Measurements from ENCODE around the gene ZC3H7B. TPM values are rescaled to one million over a fixed set of nuclear protein-coding genes. Genes with fewer than 3 reads are reported as not detected.

ZC3H7B gene
- total RNA-seq, 1 experiment from 2014 or later: 62.7 TPM

- Histone ChIP-seq H3K9me3 (ENCODE audit: insufficient read depth, low read depth) (no peaks in the 10 kb centered on the region), H3K36me3 (ENCODE audit: low read depth) (peaks cover 4% of the 10 kb centered on the region; the same call in 1 of the 2 replicates), H3F3A (ENCODE audit: insufficient read depth, low read depth) (peaks cover under 1% of the 10 kb centered on the region; the same call in 1 of the 2 replicates), H2AFZ (no peak overlapping the region), H3K27ac (no peak overlapping the region), H3K79me2 (ENCODE audit: low read depth) (no peaks in the 10 kb centered on the region), H3K27me3 (ENCODE audit: insufficient read depth, low read depth) (no peaks in the 10 kb centered on the region), H3K4me1 (replicated peaks; ENCODE audit: insufficient read depth) (no peaks in the 10 kb centered on the region; the same call in 1 of the 2 replicates), H3K4me3 (no peak overlapping the region), H4K20me1 (ENCODE audit: insufficient read depth) (no peaks in the 10 kb centered on the region; the same call in none of the 2 replicates), H3K9me2 (ENCODE audit: insufficient read depth) (no peaks in the 10 kb centered on the region), H3K4me2 (no peak overlapping the region)
- no TSS peak for BruUV-seq (replicated peaks)
- no peak for DNase-seq
- ChIA-PET CTCF (no interaction called here), POLR2A (ENCODE audit: unreplicated experiment) (no interaction called here)
- intact Hi-C loops (cut with micrococcal nuclease; ENCODE audit: unreplicated experiment): no loop called here
- TF ChIP-seq EZH2 (IDR thresholded peaks at IDR 0.05; ENCODE audit: low read depth) (no peak), CTCF (conservative IDR thresholded peaks at IDR 0.05) (no peak)
These were observed 53.7 kb downstream of the ZC3H7B start for GRCh38 chr22:41354979-41355378.

- no peaks in the 10 kb centered on the region; the same call in 1 of the 2 replicates for H3K4me1 ChIP-seq (replicated peaks; ENCODE audit: insufficient read depth)
- H3K9me2 ChIP-seq (ENCODE audit: insufficient read depth): no peaks in the 10 kb centered on the region
- no TSS peak for BruUV-seq (replicated peaks)
- no peaks in the 10 kb centered on the region; the same call in none of the 2 replicates for H4K20me1 ChIP-seq (ENCODE audit: insufficient read depth)
- H2AFZ ChIP-seq: no peak overlapping the region
- H3K4me2 ChIP-seq: no peak overlapping the region
- no peak for DNase-seq
- intact Hi-C loops (cut with micrococcal nuclease; ENCODE audit: unreplicated experiment): no loop called here
- H3K9me3 ChIP-seq (ENCODE audit: insufficient read depth, low read depth): no peaks in the 10 kb centered on the region
- ChIA-PET POLR2A (ENCODE audit: unreplicated experiment) (no interaction called here), CTCF (no interaction called here)
- no peak overlapping the region for H3K4me3 ChIP-seq
- H3F3A ChIP-seq (ENCODE audit: insufficient read depth, low read depth): peaks cover 9% of the 10 kb centered on the region; the same call in 1 of the 2 replicates
- no peak overlapping the region for H3K27ac ChIP-seq
- peaks cover 4% of the 10 kb centered on the region; the same call in 1 of the 2 replicates for H3K36me3 ChIP-seq (ENCODE audit: low read depth)
- TF ChIP-seq EZH2 (IDR thresholded peaks at IDR 0.05; ENCODE audit: low read depth): no peak
- no peak for TF ChIP-seq CTCF (conservative IDR thresholded peaks at IDR 0.05)
- no peaks in the 10 kb centered on the region for H3K27me3 ChIP-seq (ENCODE audit: insufficient read depth, low read depth)
- no peaks in the 10 kb centered on the region for H3K79me2 ChIP-seq (ENCODE audit: low read depth)
These were observed 54.6 kb downstream of the ZC3H7B start for GRCh38 chr22:41355895-41356294.

GRCh38 chr22:41356430-41357028 is 55.2 kb downstream of the ZC3H7B start:
- no peak for TF ChIP-seq EZH2 (IDR thresholded peaks at IDR 0.05; ENCODE audit: low read depth)
- no peak for TF ChIP-seq CTCF (conservative IDR thresholded peaks at IDR 0.05)
- Histone ChIP-seq H3K4me2 (no peak overlapping the region), H3K79me2 (ENCODE audit: low read depth) (no peaks in the 10 kb centered on the region), H3K9me2 (ENCODE audit: insufficient read depth) (no peaks in the 10 kb centered on the region), H3K27ac (no peak overlapping the region), H3F3A (ENCODE audit: insufficient read depth, low read depth) (peaks cover 15% of the 10 kb centered on the region; the same call in 1 of the 2 replicates), H3K36me3 (ENCODE audit: low read depth) (peaks cover 4% of the 10 kb centered on the region; the same call in 1 of the 2 replicates), H3K4me3 (no peak overlapping the region), H4K20me1 (ENCODE audit: insufficient read depth) (no peaks in the 10 kb centered on the region; the same call in none of the 2 replicates), H3K9me3 (ENCODE audit: insufficient read depth, low read depth) (no peaks in the 10 kb centered on the region), H3K4me1 (replicated peaks; ENCODE audit: insufficient read depth) (no peaks in the 10 kb centered on the region; the same call in 1 of the 2 replicates), H2AFZ (no peak overlapping the region), H3K27me3 (ENCODE audit: insufficient read depth, low read depth) (no peaks in the 10 kb centered on the region)
- CTCF ChIA-PET: no interaction called here
- intact Hi-C loops (cut with micrococcal nuclease; ENCODE audit: unreplicated experiment): no loop called here
- POLR2A ChIA-PET (ENCODE audit: unreplicated experiment): no interaction called here
- BruUV-seq (replicated peaks): no TSS peak
- no peak for DNase-seq

Data from PC-9 (cell line).